IMR-90 (cell line): ENCODE measurements around the gene CREB1. TPM values are rescaled to one million over a fixed set of nuclear protein-coding genes. Genes with fewer than 3 reads are reported as not detected.
"Not testable (repeated sequence)": the region's sequence is repeated elsewhere in the genome, so short reads cannot be mapped to it uniquely, and the experiment has no call there.

Experiments used
- ATAC-seq: fragments of 200-7000 bp; cut with Tn5 transposase; 2 replicates; pipeline ENCODE4 v1.9.1; 2020; ENCODE audit warnings: low read depth, mild to moderate bottlenecking, moderate library complexity
- BruUV-seq: library from RNA; stranded (reverse); fragments of 400-500 nt; replicated peaks from 2 replicates; lab custom pipeline; 2021; lab: Mats Ljungman, UMichigan
- CTCF ChIA-PET: fragments of 300-600 bp; formaldehyde crosslinking; extraction: SDS; loops from one replicate; lab custom pipeline; 2021; ENCODE audit warnings: antibody characterized with exemption; lab: Yijun Ruan, JAX
- POLR2A ChIA-PET: fragments of 300-600 bp; sonication (Branson Sonifier 250); formaldehyde crosslinking; loops from one replicate; lab custom pipeline; 2022; ENCODE audit warnings: antibody characterized with exemption; ENCODE audit not compliant: unreplicated experiment; lab: Charles Lee
- DNase-seq: peaks from one replicate; pipeline ENCODE4 v3.0.0; 2013
- H2AFZ ChIP-seq: replicated peaks from 2 replicates; pipeline ENCODE3; 2013; ENCODE audit warnings: low read length, mild to moderate bottlenecking; ENCODE audit not compliant: poor library complexity
- H2AK5ac ChIP-seq: 2 replicates; pipeline ENCODE4 v1.6.1; 2013; ENCODE audit warnings: low read depth, low read length, inconsistent platforms
- H2AK9ac ChIP-seq: replicated peaks from 2 replicates; pipeline ENCODE3; 2013; ENCODE audit warnings: mild to moderate bottlenecking, low read depth, low read length, moderate library complexity; ENCODE audit not compliant: poor library complexity
- H2BK120ac ChIP-seq: 2 replicates; pipeline ENCODE4 v1.6.1; 2013; ENCODE audit warnings: low read depth, low read length, inconsistent platforms
- H2BK15ac ChIP-seq: 3 replicates; pipeline ENCODE4 v1.6.1; 2013; ENCODE audit warnings: low read depth, low read length, inconsistent platforms
- H2BK20ac ChIP-seq: 2 replicates; pipeline ENCODE4 v1.6.1; 2013; ENCODE audit warnings: low read depth, mild to moderate bottlenecking, inconsistent platforms, low read length, moderate library complexity
- H2BK5ac ChIP-seq: 2 replicates; pipeline ENCODE4 v1.6.1; 2013; ENCODE audit warnings: mild to moderate bottlenecking, low read depth, low read length, inconsistent platforms; ENCODE audit not compliant: poor library complexity, severe bottlenecking
- H3K14ac ChIP-seq: replicated peaks from 2 replicates; pipeline ENCODE4 v1.6.1; 2013; ENCODE audit warnings: low read depth, low read length, inconsistent platforms
- H3K18ac ChIP-seq: 2 replicates; pipeline ENCODE4 v1.6.1; 2013; ENCODE audit warnings: low read depth, low read length, control low read depth
- H3K23ac ChIP-seq: 2 replicates; pipeline ENCODE4 v1.6.1; 2013; ENCODE audit warnings: low read depth, low read length, inconsistent platforms
- H3K27ac ChIP-seq: 2 replicates; pipeline ENCODE4 v1.5.1; 2013; ENCODE audit warnings: mild to moderate bottlenecking, control low read depth, low read length; ENCODE audit not compliant: insufficient read depth
- H3K27me3 ChIP-seq: 2 replicates; pipeline ENCODE4 v1.6.1; 2013; ENCODE audit warnings: low read length; ENCODE audit not compliant: control insufficient read depth, insufficient read depth
- H3K36me3 ChIP-seq: 2 replicates; pipeline ENCODE4 v1.6.1; 2013; ENCODE audit warnings: low read length, mixed read lengths; ENCODE audit not compliant: control insufficient read depth, insufficient read depth
- H3K4ac ChIP-seq: 2 replicates; pipeline ENCODE4 v1.6.1; 2013; ENCODE audit warnings: low read depth, low read length, inconsistent platforms
- H3K4me1 ChIP-seq: 2 replicates; pipeline ENCODE4 v1.6.1; 2013; ENCODE audit warnings: low read length, mixed read lengths; ENCODE audit not compliant: control insufficient read depth, insufficient read depth
- H3K4me2 ChIP-seq: 2 replicates; pipeline ENCODE4 v1.6.1; 2013; ENCODE audit warnings: low read depth, mild to moderate bottlenecking, control low read depth, low read length, moderate library complexity
- H3K4me3 ChIP-seq: 2 replicates; pipeline ENCODE4 v1.5.1; 2013; ENCODE audit warnings: low read depth, mild to moderate bottlenecking, control low read depth, low read length, moderate library complexity; ENCODE audit not compliant: insufficient read depth
- H3K56ac ChIP-seq: 2 replicates; pipeline ENCODE4 v1.6.1; 2013; ENCODE audit warnings: low read length, inconsistent platforms; ENCODE audit not compliant: insufficient read depth; ENCODE audit errors: extremely low read depth
- H3K79me1 ChIP-seq, 2 experiments: 2 replicates each; pipeline ENCODE4 v1.6.1; 2013; ENCODE audit warnings: low read length in 2 of 2, inconsistent platforms in 1 of 2, low read depth in 1 of 2
- H3K9ac ChIP-seq: 2 replicates; pipeline ENCODE4 v1.6.1; 2013; ENCODE audit warnings: low read depth, low read length, control low read depth
- H3K9me1 ChIP-seq: 2 replicates; pipeline ENCODE4 v1.6.1; 2013; ENCODE audit warnings: low read length, inconsistent platforms; ENCODE audit not compliant: insufficient read depth
- H3K9me3 ChIP-seq: 2 replicates; pipeline ENCODE4 v1.6.1; 2013; ENCODE audit warnings: low read length; ENCODE audit not compliant: control insufficient read depth, insufficient read depth
- H4K20me1 ChIP-seq: 2 replicates; pipeline ENCODE4 v1.6.1; 2013; ENCODE audit warnings: low read length, inconsistent platforms; ENCODE audit not compliant: insufficient read depth
- H4K5ac ChIP-seq: 2 replicates; pipeline ENCODE4 v1.6.1; 2013; ENCODE audit warnings: mild to moderate bottlenecking, low read depth, low read length, control low read depth
- H4K8ac ChIP-seq, 2 experiments: 2 replicates each; pipeline ENCODE4 v1.6.1; 2013; ENCODE audit warnings: low read depth in 2 of 2, low read length in 2 of 2, control low read depth in 1 of 2, inconsistent platforms in 1 of 2
- H4K91ac ChIP-seq: 2 replicates; pipeline ENCODE4 v1.6.1; 2013; ENCODE audit warnings: low read depth, low read length, inconsistent platforms; ENCODE audit not compliant: insufficient read depth
- CEBPB ChIP-seq: IDR thresholded peaks from 2 replicates; pipeline ENCODE4 v1.6.1; 2012; ENCODE audit warnings: low read depth, low read length, improper control_type of control experiment
- WGBS, 2 experiments: methylation state at CpG; one replicate each; pipeline versions ENCODE4 v1.1.5 to v1.1.7; 2013; ENCODE audit warnings: missing lambda C conversion rate in 2 of 2; ENCODE audit not compliant: insufficient read length in 1 of 2; ENCODE audit errors: extremely low coverage in 2 of 2; 5-methylcytosine and 5-hydroxymethylcytosine counted together
- dilution Hi-C: fragments of 300-500 bp; cut with HindIII; formaldehyde crosslinking; loops from one replicate; pipeline ENCODE4 v1.14.3; 2018; ENCODE audit warnings: low sequenced_read_pairs; ENCODE audit not compliant: unreplicated experiment
- in situ Hi-C: fragments of 300-500 bp; cut with MboI; formaldehyde crosslinking; loops from 3 replicates; pipeline ENCODE4 v1.14.3; 2019; ENCODE audit warnings: low sequenced_read_pairs, inconsistent platforms, mixed read lengths
- intact Hi-C: fragments of 100-400 bp; cut with micrococcal nuclease; formaldehyde crosslinking; loops from 2 replicates; pipeline ENCODE4 v1.10.0; 2022
- polyA plus RNA-seq, 3 experiments: library from polyadenylated mRNA; depleted of rRNA; stranded (reverse); fragments of >200 nt; gene quantifications; 2 replicates each; pipeline ENCODE4 v1.2.3, GENCODE V29; 2012; ENCODE audit warnings: low replicate concordance in 1 of 3
- total RNA-seq: library from RNA; depleted of rRNA; stranded (reverse); fragments of >200 nt; gene quantifications from 2 replicates; pipeline ENCODE4 v1.2.3, GENCODE V29; 2012

The CREB1 gene
- total and polyA plus RNA-seq, 2 of the 4 experiments (the other 2 are of a cell fraction): 22.4 to 94.5 TPM

DNA sequence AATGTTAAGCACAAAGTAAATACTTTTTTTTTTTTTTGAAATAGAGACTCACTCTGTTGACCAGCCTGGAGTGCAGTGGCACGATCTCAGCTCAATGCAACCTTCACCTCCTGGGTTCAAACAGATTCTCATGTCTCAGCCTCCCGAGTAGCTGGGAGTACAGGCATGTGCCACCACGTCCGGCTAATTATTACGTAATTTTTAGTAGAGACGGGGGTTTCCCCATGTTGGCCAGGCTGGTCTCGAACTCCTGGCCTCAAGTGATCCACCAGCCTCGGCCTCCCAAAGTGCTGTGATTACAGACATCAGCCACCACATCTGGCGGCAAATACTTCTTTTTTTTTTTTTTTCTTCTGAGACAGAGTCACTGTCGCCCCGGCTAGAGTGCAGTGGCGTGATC is 32.8 kb upstream of the CREB1 start:
- H3K9me3 ChIP-seq, H3K4me3 ChIP-seq, H3K9ac ChIP-seq, BruUV-seq, H3K27me3 ChIP-seq, H2AK9ac ChIP-seq, dilution Hi-C loops, H3K4me1 ChIP-seq, H2BK120ac ChIP-seq, intact Hi-C loops, H3K36me3 ChIP-seq, H3K79me1 ChIP-seq, H4K5ac ChIP-seq, H4K20me1 ChIP-seq, H2AK5ac ChIP-seq, H3K23ac ChIP-seq, POLR2A ChIA-PET, H3K9me1 ChIP-seq, H2BK5ac ChIP-seq, H2AFZ ChIP-seq, DNase-seq, H2BK15ac ChIP-seq, H3K4me2 ChIP-seq, H4K91ac ChIP-seq, H3K27ac ChIP-seq, ATAC-seq, H3K14ac ChIP-seq, H3K56ac ChIP-seq, H3K18ac ChIP-seq, H3K4ac ChIP-seq, H4K8ac ChIP-seq, H2BK20ac ChIP-seq: not testable (repeated sequence)
- in situ Hi-C loops: loop anchor here (25.0 kb wide), 1 partner anchor 565 kb away; no protein-coding TSS in a partner anchor
- CTCF ChIA-PET: interaction anchor here (0.6 to 1.3 kb wide), 3 partner anchors 9 to 353 kb away, joined by 3 to 5 read pairs (median 3); no protein-coding TSS in a partner anchor
- 0 out of 2 replicates have a peak, but pooled peaks have one; percentile 10 for TF ChIP-seq CEBPB
- 90% methylated on average over 4 of the region's 12 CpGs; no CpG with 5 or more reads in 1 of the 2 experiments for WGBS, 2 experiments
